Measurements from ENCODE around the gene MS4A4E. TPM values are rescaled to one million over a fixed set of nuclear protein-coding genes. Genes with fewer than 3 reads are reported as not detected.

The MS4A4E gene
- polyA plus RNA-seq, 1 experiment: not detected

GRCh38 chr11:60164550-60165075 is 78.3 kb downstream of the MS4A4E start:
- no peak for DNase-seq (ENCODE audit: low read depth)
- no peak for TF ChIP-seq CTCF (IDR thresholded peaks at IDR 0.05; ENCODE audit: insufficient read depth, low read depth, low read length)
- Histone ChIP-seq H3K36me3 (ENCODE audit: control insufficient read depth, insufficient read depth, low read length) (no peaks in the 10 kb centered on the region), H3K4me3 (ENCODE audit: low read depth, low read length) (no peak overlapping the region), H3K27me3 (ENCODE audit: control insufficient read depth, insufficient read depth, low read length) (no peaks in the 10 kb centered on the region)
- ChIA-PET CTCF (no interaction called here), POLR2A (no interaction called here)

GRCh38 chr11:60161766-60162165 is 81.2 kb downstream of the MS4A4E start:
- H3K4me3 ChIP-seq (ENCODE audit: low read depth, low read length): no peak overlapping the region
- ChIA-PET CTCF (no interaction called here), POLR2A (no interaction called here)
- no peak for DNase-seq (ENCODE audit: low read depth)
- no peak for TF ChIP-seq CTCF (IDR thresholded peaks at IDR 0.05; ENCODE audit: insufficient read depth, low read depth, low read length)
- H3K36me3 ChIP-seq (ENCODE audit: control insufficient read depth, insufficient read depth, low read length): no peaks in the 10 kb centered on the region
- no peaks in the 10 kb centered on the region for H3K27me3 ChIP-seq (ENCODE audit: control insufficient read depth, insufficient read depth, low read length)

GRCh38 chr11:60161107-60161506 is 81.8 kb downstream of the MS4A4E start:
- no peak for DNase-seq (ENCODE audit: low read depth)
- CTCF ChIA-PET: no interaction called here
- H3K27me3 ChIP-seq (ENCODE audit: control insufficient read depth, insufficient read depth, low read length): no peaks in the 10 kb centered on the region
- H3K36me3 ChIP-seq (ENCODE audit: control insufficient read depth, insufficient read depth, low read length): no peaks in the 10 kb centered on the region
- H3K4me3 ChIP-seq (ENCODE audit: low read depth, low read length): no peak overlapping the region
- TF ChIP-seq CTCF (IDR thresholded peaks at IDR 0.05; ENCODE audit: insufficient read depth, low read depth, low read length): no peak
- POLR2A ChIA-PET: no interaction called here

- Histone ChIP-seq H3K27me3 (ENCODE audit: control insufficient read depth, insufficient read depth, low read length) (no peaks in the 10 kb centered on the region), H3K4me3 (ENCODE audit: low read depth, low read length) (no peak overlapping the region), H3K36me3 (ENCODE audit: control insufficient read depth, insufficient read depth, low read length) (no peaks in the 10 kb centered on the region)
- DNase-seq (ENCODE audit: low read depth): no peak
- no peak for TF ChIP-seq CTCF (IDR thresholded peaks at IDR 0.05; ENCODE audit: insufficient read depth, low read depth, low read length)
- ChIA-PET CTCF (no interaction called here), POLR2A (no interaction called here)
Observed at GRCh38 chr11:60159868-60160267, 83.1 kb downstream of the MS4A4E start.

- no peaks in the 10 kb centered on the region for H3K36me3 ChIP-seq (ENCODE audit: control insufficient read depth, insufficient read depth, low read length)
- ChIA-PET CTCF (no interaction called here), POLR2A (no interaction called here)
- DNase-seq (ENCODE audit: low read depth): no peak
- no peak overlapping the region for H3K4me3 ChIP-seq (ENCODE audit: low read depth, low read length)
- no peak for TF ChIP-seq CTCF (IDR thresholded peaks at IDR 0.05; ENCODE audit: insufficient read depth, low read depth, low read length)
- no peaks in the 10 kb centered on the region for H3K27me3 ChIP-seq (ENCODE audit: control insufficient read depth, insufficient read depth, low read length)
Observed at GRCh38 chr11:60159284-60159683, 83.7 kb downstream of the MS4A4E start.
